Ovary (tissue), 9 donors: Measurements from ENCODE around the gene KRTAP4-8. TPM values are rescaled to one million over a fixed set of nuclear protein-coding genes. Genes with fewer than 3 reads are reported as not detected.
"Not testable (repeated sequence)": the region's sequence is repeated elsewhere in the genome, so short reads cannot be mapped to it uniquely, and the experiment has no call there.

ENCODE experiments used
- DNase-seq, 5 donors: peaks; one replicate each; pipeline ENCODE4 v3.0.0-alpha.2; 2019 to 2020
- H3K27ac ChIP-seq, 2 donors: fragments of 200-600 bp; one replicate each; pipeline versions ENCODE4 v1.5.1 to v1.8.0; 2019 to 2022
- H3K27me3 ChIP-seq: fragments of 200-600 bp; one replicate; pipeline ENCODE4 v1.8.0; 2022
- H3K36me3 ChIP-seq: fragments of 200-600 bp; sonication (generic); one replicate; pipeline ENCODE4 v1.5.1; 2019
- H3K4me1 ChIP-seq: one replicate; pipeline ENCODE4 v1.8.1; 2013; ENCODE audit warnings: mild to moderate bottlenecking, moderate library complexity; ENCODE audit not compliant: insufficient read depth
- H3K4me3 ChIP-seq: fragments of 200-600 bp; sonication (generic); one replicate; pipeline ENCODE4 v1.5.1; 2017
- H3K9me3 ChIP-seq, 2 donors: fragments of 200-600 bp in 1 of 2; sonication (generic) in 1 of 2; one replicate each; pipeline versions ENCODE4 v1.5.1 to v1.8.1; 2013 to 2019; ENCODE audit warnings: mild to moderate bottlenecking in 1 of 2, moderate library complexity in 1 of 2
- EP300 ChIP-seq: sonication (generic); formaldehyde crosslinking; IDR thresholded peaks from one replicate; pipeline ENCODE4 v1.6.1; 2017; ENCODE audit warnings: antibody characterized with exemption
- POLR2A ChIP-seq: fragments of 450-650 bp; IDR thresholded peaks from one replicate; pipeline ENCODE4 v1.6.1; 2017; ENCODE audit warnings: antibody characterized with exemption, mild to moderate bottlenecking, moderate library complexity
- WGBS, 3 donors: extraction: QIAGEN DNeasy Blood & Tissue Kit in 1 of 3; methylation state at CpG; one replicate each; pipeline versions ENCODE4 v1.1.5 to v1.1.7; 2013 to 2017; 5-methylcytosine and 5-hydroxymethylcytosine counted together
- intact Hi-C, 4 donors: fragments of 100-400 bp; cut with DNase I; formaldehyde crosslinking; loops; one replicate each; pipeline versions ENCODE4 v1.11.0 to v1.15.1; 2022 to 2023
- polyA plus RNA-seq, 2 donors: library from polyadenylated mRNA; stranded (reverse); fragments of 200-250 nt in 1 of 2; fragments of 350-450 nt in 1 of 2; fragmentation: Illumina TruSeq in 1 of 2; extraction: RNeasy Lipid Tissue Mini Kit (QIAGEN cat#74804) in 1 of 2; gene quantifications; one replicate each; pipeline ENCODE4 v1.2.3, GENCODE V29; 2013 to 2014
- total RNA-seq, 7 donors: library from RNA; depleted of rRNA in 2 of 7; stranded (reverse); fragments of >200 nt in 2 of 7; fragmentation: NEBNext Ultra II Directional in 3 of 7; extraction: Animal tissue kit (Norgen Biotek cat#: 25700) in 3 of 7; gene quantifications; one replicate each; pipeline versions ENCODE4 v1.1.0 to v1.2.4, GENCODE V29; 2016 to 2023
- TF ChIP-seq, protein P1 (sequence below), 3 donors: fragments of 450-650 bp in 2 of 3; fragments of 200-600 bp in 1 of 3; IDR thresholded peaks; one replicate each; pipeline versions ENCODE4 v1.5.1 to v1.8.0; 2016 to 2022; ENCODE audit warnings: antibody characterized with exemption in 3 of 3, mild to moderate bottlenecking in 1 of 3
- donor health status: DM: no; HTN: no; CAD: no; lungs with moderate emphysema.
- donor health status: DM: no; HTN: no; CAD: no.
- donor health status: Bipolar disorder and iron deficiency.
- donor health status: DM: yes; HTN: yes; CAD: no.
- donor health status: DM: no; HTN: no; CAD: no.
- donor health status: DM: yes; HTN: yes; CAD: no.

KRTAP4-8 gene
- total and polyA plus RNA-seq, 9 donors: not detected

- Histone ChIP-seq H3K4me3 (no peak overlapping the region), H3K9me3 (no peaks in the 10 kb centered on the region), H3K27ac (no peak overlapping the region), H3K4me1 (no peaks in the 10 kb centered on the region), H3K36me3 (no peaks in the 10 kb centered on the region), H3K27me3 (no peaks in the 10 kb centered on the region)
- intact Hi-C loops: no loop called here
- TF ChIP-seq EP300 (no peak), POLR2A (no peak)
- TF ChIP-seq, protein P1, sequence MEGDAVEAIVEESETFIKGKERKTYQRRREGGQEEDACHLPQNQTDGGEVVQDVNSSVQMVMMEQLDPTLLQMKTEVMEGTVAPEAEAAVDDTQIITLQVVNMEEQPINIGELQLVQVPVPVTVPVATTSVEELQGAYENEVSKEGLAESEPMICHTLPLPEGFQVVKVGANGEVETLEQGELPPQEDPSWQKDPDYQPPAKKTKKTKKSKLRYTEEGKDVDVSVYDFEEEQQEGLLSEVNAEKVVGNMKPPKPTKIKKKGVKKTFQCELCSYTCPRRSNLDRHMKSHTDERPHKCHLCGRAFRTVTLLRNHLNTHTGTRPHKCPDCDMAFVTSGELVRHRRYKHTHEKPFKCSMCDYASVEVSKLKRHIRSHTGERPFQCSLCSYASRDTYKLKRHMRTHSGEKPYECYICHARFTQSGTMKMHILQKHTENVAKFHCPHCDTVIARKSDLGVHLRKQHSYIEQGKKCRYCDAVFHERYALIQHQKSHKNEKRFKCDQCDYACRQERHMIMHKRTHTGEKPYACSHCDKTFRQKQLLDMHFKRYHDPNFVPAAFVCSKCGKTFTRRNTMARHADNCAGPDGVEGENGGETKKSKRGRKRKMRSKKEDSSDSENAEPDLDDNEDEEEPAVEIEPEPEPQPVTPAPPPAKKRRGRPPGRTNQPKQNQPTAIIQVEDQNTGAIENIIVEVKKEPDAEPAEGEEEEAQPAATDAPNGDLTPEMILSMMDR (IDR thresholded peaks at IDR 0.05): no peak
- DNase-seq: no peak
- 86 to 92% (median 87%) methylated on average over 2 of the region's 2 CpGs for WGBS, 3 donors
These were observed 23.8 kb upstream of the KRTAP4-8 start for GRCh38 chr17:41121742-41122141.

DNA sequence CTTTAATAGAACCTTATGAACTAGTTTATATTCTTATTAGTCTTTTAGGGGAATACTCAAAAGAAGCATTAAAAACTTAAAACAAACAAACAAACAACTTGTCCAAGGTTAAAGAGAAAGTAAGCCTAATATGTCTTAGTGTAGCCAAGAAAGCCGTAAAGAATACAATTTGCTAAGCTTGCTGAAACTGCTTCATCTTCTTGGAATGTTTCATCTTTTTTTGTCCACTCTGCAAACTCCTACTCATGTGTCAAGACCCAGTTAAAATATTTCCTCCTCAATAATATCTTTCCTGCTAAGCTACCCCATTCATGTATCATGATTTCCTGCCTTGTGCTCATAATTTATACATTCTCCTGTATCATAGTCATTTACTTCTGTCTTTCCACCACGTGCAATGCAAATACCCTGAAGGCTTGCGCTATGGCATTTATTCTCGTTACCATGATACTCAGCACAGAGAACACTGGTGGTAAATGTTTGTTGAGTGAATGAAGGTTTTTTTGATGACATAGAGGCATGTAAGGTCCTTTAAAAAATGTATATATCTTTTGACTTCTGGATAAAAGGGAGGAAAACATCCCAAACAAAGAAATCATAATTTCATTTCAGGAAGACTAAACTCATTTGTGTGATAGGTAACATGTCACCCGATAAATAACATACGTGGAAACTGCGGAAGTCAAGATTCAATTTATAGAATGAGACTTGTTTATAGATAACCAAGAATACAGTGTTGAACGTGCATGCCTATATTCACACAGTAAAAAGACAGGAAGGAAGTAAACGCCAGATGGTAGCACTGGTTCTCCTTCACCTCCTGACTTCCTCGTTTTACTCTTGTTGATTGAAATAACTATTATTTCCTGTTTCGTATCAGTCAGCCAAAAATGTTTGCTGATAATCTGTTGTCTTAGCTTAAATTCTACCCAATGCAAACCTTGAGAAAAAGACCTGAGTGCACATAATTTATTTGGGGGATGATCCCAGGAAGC is 22.1 kb upstream of the KRTAP4-8 start:
- H3K9me3 ChIP-seq, intact Hi-C loops, H3K27me3 ChIP-seq, H3K36me3 ChIP-seq, H3K4me1 ChIP-seq, H3K4me3 ChIP-seq, DNase-seq, H3K27ac ChIP-seq: not testable (repeated sequence)
- 52 to 59% (median 56%) methylated on average over 11 of the region's 11 CpGs for WGBS, 3 donors

- Histone ChIP-seq H3K4me1 (no peaks in the 10 kb centered on the region), H3K36me3 (no peaks in the 10 kb centered on the region), H3K4me3 (no peak overlapping the region), H3K9me3 (no peaks in the 10 kb centered on the region), H3K27ac (no peak overlapping the region), H3K27me3 (no peaks in the 10 kb centered on the region)
- WGBS, 3 donors: 90 to 94% (median 93%) methylated on average over 4 of the region's 4 CpGs
- no peak for TF ChIP-seq POLR2A
- TF ChIP-seq, protein P1 (IDR thresholded peaks at IDR 0.05): no peak
- TF ChIP-seq EP300: no peak
- no peak for DNase-seq
- intact Hi-C loops: no loop called here
These were observed 20.8 kb upstream of the KRTAP4-8 start for GRCh38 chr17:41118721-41119120.

- H3K9me3 ChIP-seq, H3K36me3 ChIP-seq, DNase-seq, intact Hi-C loops, H3K27me3 ChIP-seq, H3K4me3 ChIP-seq, H3K27ac ChIP-seq, H3K4me1 ChIP-seq: not testable (repeated sequence)
- WGBS, 3 donors: 60 to 68% (median 67%) methylated on average over 10 of the region's 10 CpGs
These were observed 20.0 kb upstream of the KRTAP4-8 start, which contains the start of gene KRTAP4-11 for GRCh38 chr17:41117846-41118386. KRTAP4-11 (minus strand) TSS chr17:41118373; CDS start chr17:41118315, 58 bp downstream.

GRCh38 chr17:41116297-41116696 is 18.4 kb upstream of the KRTAP4-8 start:
- no peak for TF ChIP-seq POLR2A
- TF ChIP-seq, protein P1 (IDR thresholded peaks at IDR 0.05): no peak
- TF ChIP-seq EP300: no peak

More at GRCh38 chr17:41116297-41116696, 18.4 kb upstream of the KRTAP4-8 start:
- Histone ChIP-seq H3K4me1 (no peaks in the 10 kb centered on the region), H3K27me3 (no peaks in the 10 kb centered on the region), H3K36me3 (no peaks in the 10 kb centered on the region), H3K27ac (no peak overlapping the region), H3K4me3 (no peak overlapping the region), H3K9me3 (no peaks in the 10 kb centered on the region)
- WGBS, 3 donors: 53 to 67% (median 65%) methylated on average over 5 of the region's 5 CpGs
- no peak for DNase-seq
- intact Hi-C loops: no loop called here
